Keratinocyte (primary cell): ENCODE data around the gene STEAP2. TPM values are rescaled to one million over a fixed set of nuclear protein-coding genes. Genes with fewer than 3 reads are reported as not detected.

Experiments
- DNase-seq: peaks from one replicate; pipeline ENCODE4 v3.0.0-alpha.2; 2011; ENCODE audit warnings: low read depth, missing footprints, low spot score
- FAIRE-seq: peaks from 2 replicates; lab custom pipeline; 2011; peaks lifted over from hg19 to GRCh38; lab: Jason Lieb, UNC
- H2AFZ ChIP-seq: 2 replicates; pipeline ENCODE4 v1.6.0; 2012; ENCODE audit warnings: low read length, control low read depth, inconsistent platforms; ENCODE audit not compliant: control insufficient read depth
- H3K27ac ChIP-seq: 2 replicates; pipeline ENCODE4 v1.5.1; 2011; ENCODE audit warnings: low read length; ENCODE audit not compliant: control insufficient read depth, insufficient read depth
- H3K27me3 ChIP-seq: 3 replicates; pipeline ENCODE4 v1.6.0; 2011; ENCODE audit warnings: low read length; ENCODE audit not compliant: control insufficient read depth, insufficient read depth; ENCODE audit errors: extremely low read depth
- H3K36me3 ChIP-seq, 2 experiments: 2 replicates in 1 of 2; 3 replicates in 1 of 2; pipeline ENCODE4 v1.5.1; 2011; ENCODE audit warnings: low read length in 2 of 2, mild to moderate bottlenecking in 1 of 2; ENCODE audit not compliant: control insufficient read depth in 2 of 2, insufficient read depth in 2 of 2; ENCODE audit errors: extremely low read depth in 1 of 2
- H3K4me1 ChIP-seq: 3 replicates; pipeline ENCODE4 v1.5.1; 2011; ENCODE audit warnings: low read length; ENCODE audit not compliant: control insufficient read depth, insufficient read depth; ENCODE audit errors: extremely low read depth
- H3K4me2 ChIP-seq: 3 replicates; pipeline ENCODE4 v1.6.0; 2011; ENCODE audit warnings: low read depth, low read length; ENCODE audit not compliant: control insufficient read depth, insufficient read depth; ENCODE audit errors: extremely low read depth
- H3K4me3 ChIP-seq, 3 experiments: fragments of 200-600 bp in 1 of 3; sonication (generic) in 1 of 3; 2 replicates in 2 of 3; 3 replicates in 1 of 3; pipeline ENCODE4 v1.5.1; 2011 to 2016; ENCODE audit warnings: low read length in 3 of 3, mild to moderate bottlenecking in 3 of 3, control low read depth in 2 of 3, inconsistent platforms in 1 of 3, low read depth in 1 of 3, mixed read lengths in 1 of 3, mixed run types in 1 of 3, moderate library complexity in 1 of 3; ENCODE audit not compliant: control insufficient read depth in 2 of 3, insufficient read depth in 2 of 3; ENCODE audit errors: extremely low read depth in 1 of 3
- H3K79me2 ChIP-seq: 2 replicates; pipeline ENCODE4 v1.6.0; 2012; ENCODE audit warnings: low read length; ENCODE audit not compliant: control insufficient read depth, insufficient read depth
- H3K9ac ChIP-seq: 3 replicates; pipeline ENCODE4 v1.6.0; 2011; ENCODE audit warnings: low read length; ENCODE audit not compliant: control insufficient read depth, insufficient read depth; ENCODE audit errors: extremely low read depth
- H3K9me1 ChIP-seq: 3 replicates; pipeline ENCODE4 v1.6.0; 2011; ENCODE audit warnings: low read length; ENCODE audit not compliant: control insufficient read depth, insufficient read depth; ENCODE audit errors: extremely low read depth
- H3K9me3 ChIP-seq: 2 replicates; pipeline ENCODE4 v1.5.1; 2012; ENCODE audit warnings: low read depth, low read length; ENCODE audit not compliant: control insufficient read depth
- H4K20me1 ChIP-seq: 3 replicates; pipeline ENCODE4 v1.6.0; 2011; ENCODE audit warnings: low read length; ENCODE audit not compliant: control insufficient read depth, insufficient read depth; ENCODE audit errors: extremely low read depth
- CTCF ChIP-seq, 3 experiments: IDR thresholded peaks in 1 of 3; conservative IDR thresholded peaks in 1 of 3; optimal IDR thresholded peaks in 1 of 3; 2 replicates in 2 of 3; 3 replicates in 1 of 3; pipeline versions ENCODE3 to v1.5.1; 2011; ENCODE audit warnings: low read length in 3 of 3, mild to moderate bottlenecking in 3 of 3, moderate library complexity in 2 of 3, control low read depth in 1 of 3, inconsistent platforms in 1 of 3; ENCODE audit not compliant: insufficient read depth in 2 of 3; ENCODE audit errors: extremely low read depth in 1 of 3
- EZH2 ChIP-seq: IDR thresholded peaks from one replicate; pipeline ENCODE4 v1.6.1; 2012; ENCODE audit warnings: inconsistent platforms, mild to moderate bottlenecking, low read length, moderate library complexity
- dilution Hi-C: fragments of 300-500 bp; cut with MboI; formaldehyde crosslinking; loops from one replicate; pipeline ENCODE4 v1.7.0; 2020; ENCODE audit warnings: low sequenced_read_pairs; ENCODE audit not compliant: extremely low pct_ligation_motif_present
- polyA plus RNA-seq, 5 experiments: library from polyadenylated mRNA; depleted of rRNA in 3 of 5; stranded (reverse) in 3 of 5; stranded (forward) in 1 of 5; unstranded in 1 of 5; fragments of >200 nt; gene quantifications; 1 replicate in 1 of 5; 2 replicates in 3 of 5; 3 replicates in 1 of 5; pipeline versions ENCODE4 v1.2.1 to v1.2.3, GENCODE V29; 2011 to 2012; ENCODE audit warnings: missing spikeins in 2 of 5, low read depth in 1 of 5, low replicate concordance in 1 of 5

The STEAP2 gene
- polyA plus RNA-seq, 1 donor (not counting 4 experiments of a cell fraction or from before 2014, with no cell fraction given), result 3.9 TPM

DNA sequence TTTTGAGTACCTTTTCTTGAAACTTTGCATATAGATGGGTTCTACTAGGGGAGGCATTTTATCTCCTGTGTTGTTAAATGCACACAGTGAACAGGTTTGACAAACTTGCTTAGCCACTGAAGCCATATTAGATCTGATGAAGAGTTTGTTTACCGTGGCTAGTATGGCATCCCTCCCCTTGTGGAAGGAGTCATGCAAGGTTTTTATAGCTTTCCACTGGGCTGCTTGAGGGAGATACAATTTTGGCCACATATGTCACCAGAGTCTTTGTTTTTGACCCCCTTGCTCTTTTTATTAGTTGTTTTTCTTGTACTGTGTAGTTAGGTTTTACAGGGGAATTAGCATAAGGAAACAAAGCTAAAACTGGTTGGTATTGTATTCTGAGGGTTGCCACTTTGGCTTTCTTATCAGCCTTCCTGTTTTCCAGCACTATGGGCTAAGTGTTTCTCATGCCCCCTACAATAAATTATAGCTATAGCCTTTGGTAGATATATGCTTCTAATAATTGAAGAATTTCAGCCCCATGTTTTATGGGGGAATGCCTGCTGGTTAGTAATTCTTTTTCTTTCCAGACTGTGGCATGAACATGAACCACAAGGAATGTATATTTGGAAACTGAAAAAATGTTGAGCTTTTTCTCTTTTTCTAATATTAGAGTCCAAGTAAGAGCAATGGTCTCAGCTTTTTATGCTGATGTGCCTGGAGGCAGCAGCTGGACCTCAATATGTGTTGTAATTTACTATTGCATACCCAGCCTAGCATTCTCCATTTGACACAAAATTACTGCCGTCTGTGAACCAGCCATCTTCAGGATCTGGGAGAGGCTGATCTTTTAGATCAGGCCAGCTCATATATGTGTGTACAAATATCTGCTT lies 18.4 kb upstream of the STEAP2 start:
- no peak overlapping the region for H3K9ac ChIP-seq
- DNase-seq (no peak), FAIRE-seq (no peak)
- H3K4me2 ChIP-seq, result no peak overlapping the region
- dilution Hi-C loops, result no loop called here
- H2AFZ ChIP-seq, result no peak overlapping the region
- H3K27me3 ChIP-seq, result no peaks in the 10 kb centered on the region
- H3K79me2 ChIP-seq, result no peaks in the 10 kb centered on the region
- TF ChIP-seq EZH2 (no peak), CTCF (optimal IDR thresholded peaks at IDR 0.05 in 1 of 3, IDR thresholded peaks at IDR 0.05 in 1 of 3, conservative IDR thresholded peaks at IDR 0.05 in 1 of 3; ENCODE audit: extremely low read depth in 1 of 3, insufficient read depth in 2 of 3, low read length in 3 of 3) (no peak)
- H3K9me3 ChIP-seq, result peaks cover 2% of the 10 kb centered on the region
- H3K36me3 ChIP-seq, result no peaks in the 10 kb centered on the region
- no peak overlapping the region for H3K4me3 ChIP-seq
- no peaks in the 10 kb centered on the region for H4K20me1 ChIP-seq
- H3K4me1 ChIP-seq, result no peaks in the 10 kb centered on the region
- H3K9me1 ChIP-seq, result no peaks in the 10 kb centered on the region
- H3K27ac ChIP-seq, result no peak overlapping the region

DNA sequence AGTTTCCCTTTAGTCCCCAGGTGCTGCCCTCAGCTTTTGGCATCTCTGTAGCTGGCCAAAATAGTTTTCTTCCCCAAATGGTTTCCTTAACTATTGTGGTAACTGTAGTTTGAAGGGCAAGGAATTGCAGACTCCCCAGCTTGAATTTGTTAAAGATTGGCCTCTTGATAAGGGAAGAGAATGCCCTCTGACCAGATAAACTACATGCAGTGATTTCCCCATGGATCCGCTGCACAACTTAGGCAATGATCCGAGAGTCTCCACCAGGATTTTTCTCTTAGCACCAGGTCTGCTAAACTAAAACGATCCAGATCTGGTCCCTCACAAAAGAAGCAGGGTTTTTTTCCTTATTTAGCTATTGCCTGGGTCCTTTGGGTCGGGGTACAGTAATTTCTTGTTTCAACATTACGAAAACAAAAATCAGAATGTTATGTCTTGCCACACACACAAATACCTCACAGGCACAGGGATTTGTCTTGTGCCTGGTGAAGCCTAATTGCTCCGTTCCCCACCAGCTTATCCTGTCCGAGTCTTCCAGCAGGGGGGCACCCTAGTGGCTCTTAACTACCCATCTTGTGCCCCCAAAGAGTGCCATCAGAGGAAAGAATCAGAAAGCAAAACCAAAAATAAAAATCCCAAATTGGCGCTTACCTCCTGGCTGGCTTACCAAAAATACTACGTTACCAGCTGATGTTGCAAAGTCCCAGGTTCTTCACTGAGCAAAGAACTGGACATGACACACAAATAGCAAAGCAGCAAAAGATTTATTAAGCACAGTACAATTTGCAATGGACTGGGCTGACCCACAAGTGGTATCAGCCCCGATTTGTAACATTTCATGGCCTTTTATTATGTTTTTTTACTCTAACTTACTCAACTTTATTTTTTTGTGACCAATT lies 16.4 kb upstream of the STEAP2 start:
- Histone ChIP-seq H3K9ac (no peak overlapping the region), H3K9me1 (no peaks in the 10 kb centered on the region), H3K27ac (no peak overlapping the region), H3K4me3 (no peak overlapping the region), H3K4me1 (no peaks in the 10 kb centered on the region), H4K20me1 (no peaks in the 10 kb centered on the region), H2AFZ (no peak overlapping the region), H3K27me3 (no peaks in the 10 kb centered on the region), H3K9me3 (peaks cover 2% of the 10 kb centered on the region), H3K4me2 (no peak overlapping the region), H3K36me3 (no peaks in the 10 kb centered on the region), H3K79me2 (no peaks in the 10 kb centered on the region)
- DNase-seq (no peak), FAIRE-seq (no peak)
- TF ChIP-seq CTCF (optimal IDR thresholded peaks at IDR 0.05 in 1 of 3, IDR thresholded peaks at IDR 0.05 in 1 of 3, conservative IDR thresholded peaks at IDR 0.05 in 1 of 3; ENCODE audit: extremely low read depth in 1 of 3, insufficient read depth in 2 of 3, low read length in 3 of 3) (no peak), EZH2 (no peak)
- dilution Hi-C loops, result no loop called here
